ENCODE results near the gene CTSO.
"Not testable (repeated sequence)": the region's sequence is repeated elsewhere in the genome, so short reads cannot be mapped to it uniquely, and the experiment has no call there.

CTSO gene

DNA sequence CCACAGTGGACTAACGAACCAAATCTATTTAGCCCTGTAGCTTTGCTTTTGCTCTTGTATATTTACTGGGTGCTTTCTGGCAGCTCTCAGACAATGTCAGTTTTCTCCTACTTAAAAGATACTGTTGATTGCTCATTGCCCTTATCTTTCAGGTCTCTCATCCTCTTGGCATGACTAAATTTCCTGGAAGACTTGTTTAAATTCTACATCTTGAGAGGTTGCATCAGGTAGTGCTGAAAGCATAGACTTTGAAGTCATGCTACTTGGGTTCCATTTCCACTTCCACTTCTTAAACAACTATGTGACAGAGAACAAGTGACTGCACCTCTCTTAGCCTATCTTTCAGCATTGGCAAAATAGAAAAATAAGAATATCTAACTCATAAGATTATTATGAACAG lies 41.8 kb downstream of the CTSO start:
- no peaks in the 10 kb centered on the region for H3K9me3 ChIP-seq (ENCODE audit: low read length)
- peaks cover 2% of the 10 kb centered on the region for H3K4me1 ChIP-seq (ENCODE audit: insufficient read depth, low read length)
- no peak overlapping the region for H3K4me3 ChIP-seq (ENCODE audit: low read length)
- no peak overlapping the region for H2AFZ ChIP-seq (ENCODE audit: low read depth, low read length)
- H3K36me3 ChIP-seq (ENCODE audit: insufficient read depth, low read length) = no peaks in the 10 kb centered on the region
- no peaks in the 10 kb centered on the region for H3K27me3 ChIP-seq (ENCODE audit: insufficient read depth, low read length)

GRCh38 chr4:155909615-155910226 lies 43.9 kb downstream of the CTSO start:
- no peak overlapping the region for H3K4me3 ChIP-seq (ENCODE audit: low read length)

DNA sequence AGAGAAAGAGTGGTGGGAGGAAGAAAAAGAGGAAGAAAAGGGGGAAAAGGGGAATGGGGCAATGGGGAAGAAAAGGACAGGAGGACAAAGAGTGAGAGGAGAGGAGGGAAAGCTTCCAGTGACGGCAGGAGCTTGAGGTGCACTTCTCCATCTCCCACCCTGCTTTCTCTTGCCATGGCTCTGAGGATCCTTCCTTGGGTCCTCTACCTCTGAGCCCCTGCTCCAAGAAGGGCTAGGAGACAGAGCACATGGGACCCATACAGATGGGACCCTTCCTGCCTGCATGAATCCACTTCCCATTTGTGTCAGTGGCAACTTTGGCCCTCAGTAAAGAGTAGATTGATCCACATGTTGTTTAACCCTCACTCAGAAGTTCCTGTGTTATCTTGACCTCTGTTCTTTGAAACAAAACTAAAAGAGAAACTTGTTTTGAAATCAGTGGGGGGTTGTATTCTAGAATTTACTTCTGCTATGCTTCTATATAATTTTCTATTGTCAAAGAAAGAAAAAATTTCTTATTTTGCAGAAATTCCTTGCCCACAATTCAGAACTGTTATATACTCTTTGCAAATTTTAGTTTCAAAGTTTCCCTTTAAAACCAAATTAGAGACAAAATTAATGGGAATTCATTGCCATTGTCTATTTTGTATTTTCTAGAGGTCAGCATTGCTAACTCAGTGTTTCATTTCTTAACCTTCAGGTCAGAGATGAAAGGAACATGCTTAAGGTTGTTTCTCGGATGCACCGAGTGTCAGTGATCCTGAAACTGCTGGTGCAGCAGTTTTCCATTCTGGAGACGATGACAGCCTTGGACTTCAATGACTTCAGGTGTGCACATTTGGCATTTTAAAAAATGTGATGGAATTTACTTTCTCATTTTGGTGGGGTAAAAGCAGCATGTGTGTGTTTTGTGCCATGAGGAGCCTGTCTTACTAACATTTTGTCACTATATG lies 45.2 kb downstream of the CTSO start:
- H3K4me3 ChIP-seq (ENCODE audit: low read length) = no peak overlapping the region
- H3K27me3 ChIP-seq (ENCODE audit: insufficient read depth, low read length) = no peaks in the 10 kb centered on the region
- no peak overlapping the region for H2AFZ ChIP-seq (ENCODE audit: low read depth, low read length)
- H3K9me3 ChIP-seq (ENCODE audit: low read length) = no peaks in the 10 kb centered on the region
- H3K4me1 ChIP-seq (ENCODE audit: insufficient read depth, low read length) = peaks cover 2% of the 10 kb centered on the region
- no peaks in the 10 kb centered on the region for H3K36me3 ChIP-seq (ENCODE audit: insufficient read depth, low read length)

More at GRCh38 chr4:155909615-155910226, 43.9 kb downstream of the CTSO start:
- no peaks in the 10 kb centered on the region for H3K9me3 ChIP-seq (ENCODE audit: low read length)
- H2AFZ ChIP-seq (ENCODE audit: low read depth, low read length) = no peak overlapping the region
- H3K36me3 ChIP-seq (ENCODE audit: insufficient read depth, low read length) = no peaks in the 10 kb centered on the region
- H3K27me3 ChIP-seq (ENCODE audit: insufficient read depth, low read length) = no peaks in the 10 kb centered on the region
- H3K4me1 ChIP-seq (ENCODE audit: insufficient read depth, low read length) = peaks cover 2% of the 10 kb centered on the region

- Histone ChIP-seq H3K4me3 (ENCODE audit: low read length) (no peak overlapping the region), H2AFZ (ENCODE audit: low read depth, low read length) (no peak overlapping the region), H3K36me3 (ENCODE audit: insufficient read depth, low read length) (no peaks in the 10 kb centered on the region), H3K9me3 (ENCODE audit: low read length) (no peaks in the 10 kb centered on the region), H3K27me3 (ENCODE audit: insufficient read depth, low read length) (no peaks in the 10 kb centered on the region), H3K4me1 (ENCODE audit: insufficient read depth, low read length) (peaks cover 2% of the 10 kb centered on the region)
Measured at GRCh38 chr4:155907556-155907955, 46.1 kb downstream of the CTSO start.

DNA sequence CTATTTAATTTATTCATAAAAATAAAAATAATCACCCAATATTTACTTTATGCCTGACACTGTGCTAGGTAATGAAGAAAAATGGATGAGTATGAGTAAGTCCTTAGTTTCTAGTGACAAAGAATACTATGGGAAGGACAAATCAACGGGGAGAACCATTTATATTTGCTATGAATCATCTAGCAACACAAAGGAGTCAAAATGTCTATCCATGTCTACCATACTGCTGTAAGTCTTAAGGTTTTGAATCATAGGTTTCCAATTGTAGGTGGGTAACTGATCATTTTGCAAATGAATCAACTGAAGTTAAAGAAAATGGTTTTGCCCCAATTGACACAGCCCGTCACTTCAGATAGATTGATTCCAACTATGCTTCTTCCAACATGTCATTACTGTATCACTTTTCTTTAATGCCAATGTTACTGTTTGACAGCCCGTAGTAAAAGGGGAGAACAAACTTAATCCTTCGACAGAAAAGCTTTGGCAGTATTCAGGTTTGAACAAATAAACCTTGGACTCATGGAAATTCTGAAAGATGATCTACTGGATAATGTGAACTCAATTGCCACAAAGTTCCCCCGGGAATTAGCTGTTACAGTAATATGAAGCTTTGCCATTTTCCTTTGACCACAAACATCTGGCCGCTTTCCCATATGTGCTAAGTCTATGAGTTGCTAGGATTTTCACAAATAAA lies 47.0 kb downstream of the CTSO start:
- no peaks in the 10 kb centered on the region for H3K27me3 ChIP-seq (ENCODE audit: insufficient read depth, low read length)
- no peak overlapping the region for H2AFZ ChIP-seq (ENCODE audit: low read depth, low read length)
- H3K4me1 ChIP-seq (ENCODE audit: insufficient read depth, low read length) = peaks cover 2% of the 10 kb centered on the region
- H3K4me3 ChIP-seq (ENCODE audit: low read length) = no peak overlapping the region
- H3K36me3 ChIP-seq (ENCODE audit: insufficient read depth, low read length) = no peaks in the 10 kb centered on the region
- no peaks in the 10 kb centered on the region for H3K9me3 ChIP-seq (ENCODE audit: low read length)

DNA sequence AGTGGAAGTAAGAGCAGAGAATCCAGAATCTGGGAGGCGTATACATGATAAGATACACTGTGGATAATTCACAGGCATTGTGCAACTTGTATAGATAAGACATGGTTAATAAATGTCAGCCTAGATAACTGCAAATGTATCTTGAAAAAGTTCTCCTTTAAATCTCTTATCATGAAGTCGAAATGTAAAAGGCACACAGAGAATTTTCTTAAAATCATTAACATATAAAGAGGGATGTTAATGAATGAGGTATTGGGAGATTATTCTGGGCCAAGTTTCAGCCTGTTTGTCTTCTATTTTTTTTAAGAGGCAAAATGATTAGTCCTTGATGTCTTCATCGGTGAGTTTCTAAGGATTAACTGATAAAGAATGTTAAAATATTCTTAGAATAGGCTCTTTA lies 49.3 kb downstream of the CTSO start:
- Histone ChIP-seq H3K36me3 (ENCODE audit: insufficient read depth, low read length) (no peaks in the 10 kb centered on the region), H3K4me3 (ENCODE audit: low read length) (no peak overlapping the region), H3K27me3 (ENCODE audit: insufficient read depth, low read length) (no peaks in the 10 kb centered on the region), H3K4me1 (ENCODE audit: insufficient read depth, low read length) (peaks cover 2% of the 10 kb centered on the region), H2AFZ (ENCODE audit: low read depth, low read length) (no peak overlapping the region), H3K9me3 (ENCODE audit: low read length) (no peaks in the 10 kb centered on the region)

GRCh38 chr4:155903453-155903852 lies 50.2 kb downstream of the CTSO start, which contains the start of gene TDO2:
TSS of gene TDO2 (plus strand) at chr4:155903696. CDS start at chr4:155903759, 63 bp downstream.
- H3K9me3 ChIP-seq (ENCODE audit: low read length) = no peaks in the 10 kb centered on the region
- no peaks in the 10 kb centered on the region for H3K36me3 ChIP-seq (ENCODE audit: insufficient read depth, low read length)
- no peak within 1 kb of the TSS for H2AFZ ChIP-seq (ENCODE audit: low read depth, low read length)
- H3K4me3 ChIP-seq (ENCODE audit: low read length) = no peak within 1 kb of the TSS
- no peaks in the 10 kb centered on the region for H3K27me3 ChIP-seq (ENCODE audit: insufficient read depth, low read length)
- no peaks in the 10 kb centered on the region for H3K4me1 ChIP-seq (ENCODE audit: insufficient read depth, low read length)

DNA sequence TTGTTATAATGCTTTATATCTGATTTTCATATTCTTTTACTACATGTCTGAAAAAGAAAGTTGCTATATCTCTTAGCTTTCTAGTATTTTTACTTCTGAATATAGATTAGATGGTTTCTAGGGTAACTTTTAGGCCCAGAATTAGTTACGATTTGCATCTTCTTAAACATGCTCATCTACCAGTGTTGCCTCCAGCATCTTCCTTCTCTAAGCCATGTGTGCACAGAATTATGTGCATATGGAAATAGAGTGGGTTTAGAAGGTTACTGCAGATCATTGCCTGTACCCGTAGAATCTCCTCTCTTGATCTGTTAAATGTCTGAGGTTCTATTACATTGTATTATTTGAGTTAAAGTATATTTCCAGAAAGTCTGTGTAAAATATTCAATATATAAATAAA lies 52.7 kb downstream of the CTSO start:
- H3K27me3 ChIP-seq (ENCODE audit: insufficient read depth, low read length) = no peaks in the 10 kb centered on the region
- H2AFZ ChIP-seq (ENCODE audit: low read depth, low read length) = no peak overlapping the region

GRCh38 chr4:155900381-155900780 lies 53.3 kb downstream of the CTSO start:
- no peak overlapping the region for H2AFZ ChIP-seq (ENCODE audit: low read depth, low read length)
- no peaks in the 10 kb centered on the region for H3K4me1 ChIP-seq (ENCODE audit: insufficient read depth, low read length)
- no peaks in the 10 kb centered on the region for H3K36me3 ChIP-seq (ENCODE audit: insufficient read depth, low read length)
- H3K4me3 ChIP-seq (ENCODE audit: low read length) = no peak overlapping the region
- no peaks in the 10 kb centered on the region for H3K27me3 ChIP-seq (ENCODE audit: insufficient read depth, low read length)
- no peaks in the 10 kb centered on the region for H3K9me3 ChIP-seq (ENCODE audit: low read length)

More for the DNA sequence above, 52.7 kb downstream of the CTSO start:
- H3K4me1 ChIP-seq (ENCODE audit: insufficient read depth, low read length) = no peaks in the 10 kb centered on the region
- no peak overlapping the region for H3K4me3 ChIP-seq (ENCODE audit: low read length)
- no peaks in the 10 kb centered on the region for H3K36me3 ChIP-seq (ENCODE audit: insufficient read depth, low read length)
- no peaks in the 10 kb centered on the region for H3K9me3 ChIP-seq (ENCODE audit: low read length)

- H3K4me1 ChIP-seq (ENCODE audit: insufficient read depth, low read length) = no peaks in the 10 kb centered on the region
- no peaks in the 10 kb centered on the region for H3K9me3 ChIP-seq (ENCODE audit: low read length)
- no peak overlapping the region for H2AFZ ChIP-seq (ENCODE audit: low read depth, low read length)
- H3K36me3 ChIP-seq (ENCODE audit: insufficient read depth, low read length) = no peaks in the 10 kb centered on the region
- no peak overlapping the region for H3K4me3 ChIP-seq (ENCODE audit: low read length)
- H3K27me3 ChIP-seq (ENCODE audit: insufficient read depth, low read length) = no peaks in the 10 kb centered on the region
Measured at GRCh38 chr4:155899891-155900290, 53.8 kb downstream of the CTSO start.

DNA sequence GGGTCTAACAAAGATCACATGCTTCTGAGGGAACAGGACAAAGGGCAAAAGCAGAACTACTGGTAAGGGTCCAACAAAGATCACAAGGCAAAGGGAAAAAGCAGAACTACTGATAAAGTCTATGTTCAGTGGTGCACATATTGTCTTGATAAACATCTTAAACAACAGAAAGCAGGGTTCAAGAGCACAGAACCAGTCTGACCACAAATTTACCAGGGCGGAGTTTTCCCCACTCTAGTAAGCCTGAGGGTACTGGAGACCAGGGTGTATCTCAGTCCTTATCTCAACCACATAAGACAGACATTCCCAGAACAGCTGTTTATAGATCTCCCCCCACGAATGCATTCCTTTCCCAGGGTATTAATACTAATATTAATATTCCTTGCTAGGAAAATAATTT lies 55.3 kb downstream of the CTSO start:
- not testable (repeated sequence) for H3K9me3 ChIP-seq (ENCODE audit: low read length); H2AFZ ChIP-seq (ENCODE audit: low read depth, low read length); H3K4me3 ChIP-seq (ENCODE audit: low read length); H3K4me1 ChIP-seq (ENCODE audit: insufficient read depth, low read length); H3K36me3 ChIP-seq (ENCODE audit: insufficient read depth, low read length); H3K27me3 ChIP-seq (ENCODE audit: insufficient read depth, low read length)

GRCh38 chr4:155891058-155891457 lies 62.6 kb downstream of the CTSO start:
- H3K4me3 ChIP-seq (ENCODE audit: low read length) = no peak overlapping the region
- no peaks in the 10 kb centered on the region for H3K36me3 ChIP-seq (ENCODE audit: insufficient read depth, low read length)
- peaks cover 9% of the 10 kb centered on the region for H3K4me1 ChIP-seq (ENCODE audit: insufficient read depth, low read length)
- no peaks in the 10 kb centered on the region for H3K27me3 ChIP-seq (ENCODE audit: insufficient read depth, low read length)
- no peaks in the 10 kb centered on the region for H3K9me3 ChIP-seq (ENCODE audit: low read length)
- H2AFZ ChIP-seq (ENCODE audit: low read depth, low read length) = no peak overlapping the region

- H3K9me3 ChIP-seq (ENCODE audit: low read length) = no peaks in the 10 kb centered on the region
- H2AFZ ChIP-seq (ENCODE audit: low read depth, low read length) = no peak overlapping the region
- peaks cover 9% of the 10 kb centered on the region for H3K4me1 ChIP-seq (ENCODE audit: insufficient read depth, low read length)
- H3K36me3 ChIP-seq (ENCODE audit: insufficient read depth, low read length) = no peaks in the 10 kb centered on the region
- H3K27me3 ChIP-seq (ENCODE audit: insufficient read depth, low read length) = no peaks in the 10 kb centered on the region
- H3K4me3 ChIP-seq (ENCODE audit: low read length) = no peak overlapping the region
Measured at GRCh38 chr4:155889946-155890345, 63.7 kb downstream of the CTSO start.
